MM.1S (cell line): ENCODE measurements around the gene ATP2B1.

Experiments used
- DNase-seq: peaks from one replicate; pipeline ENCODE4 v3.0.0-alpha.2; 2015
- H2AFZ ChIP-seq: fragments of 300-600 bp; sonication (generic); 2 replicates; pipeline ENCODE4 v1.6.0; 2016; ENCODE audit warnings: antibody characterized with exemption, low read length
- H3F3A ChIP-seq: fragments of 300-600 bp; sonication (generic); 2 replicates; pipeline ENCODE4 v1.6.1; 2016; ENCODE audit warnings: mild to moderate bottlenecking, antibody characterized with exemption, low read length, moderate library complexity, mixed read lengths; ENCODE audit not compliant: insufficient read depth
- H3K27ac ChIP-seq: fragments of 300-600 bp; sonication (generic); 2 replicates; pipeline ENCODE4 v1.5.1; 2016; ENCODE audit warnings: mild to moderate bottlenecking, low read length
- H3K27me3 ChIP-seq: fragments of 300-600 bp; sonication (generic); replicated peaks from 2 replicates; pipeline ENCODE4 v1.6.0; 2016; ENCODE audit warnings: low read length; ENCODE audit not compliant: insufficient read depth
- H3K36me3 ChIP-seq: fragments of 300-600 bp; sonication (generic); replicated peaks from 2 replicates; pipeline ENCODE4 v1.6.1; 2016; ENCODE audit warnings: mild to moderate bottlenecking, low read length, mixed read lengths; ENCODE audit not compliant: insufficient read depth
- H3K4me1 ChIP-seq: fragments of 300-600 bp; sonication (generic); 2 replicates; pipeline ENCODE4 v1.6.1; 2016; ENCODE audit warnings: low read length, mixed read lengths
- H3K4me2 ChIP-seq: fragments of 300-600 bp; sonication (generic); 2 replicates; pipeline ENCODE4 v1.6.0; 2016; ENCODE audit warnings: low read depth, low read length
- H3K4me3 ChIP-seq: fragments of 300-600 bp; sonication (generic); 2 replicates; pipeline ENCODE4 v1.5.1; 2016; ENCODE audit warnings: low read length, mixed read lengths
- H3K79me2 ChIP-seq: fragments of 300-600 bp; sonication (generic); 2 replicates; pipeline ENCODE4 v1.6.1; 2016; ENCODE audit warnings: mixed run types, low read length, mixed read lengths
- H3K9ac ChIP-seq: fragments of 300-600 bp; sonication (generic); 2 replicates; pipeline ENCODE4 v1.6.1; 2016; ENCODE audit warnings: low read length, mixed read lengths
- H3K9me2 ChIP-seq: fragments of 300-600 bp; sonication (generic); replicated peaks from 2 replicates; pipeline ENCODE4 v1.6.1; 2016; ENCODE audit warnings: mild to moderate bottlenecking, low read length, mixed read lengths; ENCODE audit not compliant: insufficient read depth
- H3K9me3 ChIP-seq: fragments of 300-600 bp; sonication (generic); replicated peaks from 2 replicates; pipeline ENCODE4 v1.6.1; 2016; ENCODE audit warnings: mild to moderate bottlenecking, low read length, mixed read lengths; ENCODE audit not compliant: insufficient read depth
- H4K20me1 ChIP-seq: fragments of 300-600 bp; sonication (generic); 2 replicates; pipeline ENCODE4 v1.6.1; 2016; ENCODE audit warnings: mild to moderate bottlenecking, low read length, moderate library complexity, mixed read lengths; ENCODE audit not compliant: insufficient read depth
- CTCF ChIP-seq: fragments of 300-600 bp; sonication (generic); IDR thresholded peaks from 2 replicates; pipeline ENCODE4 v1.5.1; 2016; ENCODE audit warnings: antibody characterized with exemption, low read length, mixed read lengths
- EZH2 ChIP-seq: fragments of 300-600 bp; sonication (generic); optimal IDR thresholded peaks from 2 replicates; pipeline ENCODE3; 2017; ENCODE audit warnings: low read depth, mild to moderate bottlenecking, antibody characterized with exemption, low read length, mixed read lengths
- EZH2phosphoT487 ChIP-seq: fragments of 300-600 bp; sonication (generic); IDR thresholded peaks from 2 replicates; pipeline ENCODE4 v1.6.1; 2018; ENCODE audit warnings: antibody characterized with exemption, low read length

Gene ATP2B1

GRCh38 chr12:89622115-89622514 is 86.5 kb downstream of the ATP2B1 start:
- H3F3A ChIP-seq = no peaks in the 10 kb centered on the region
- no peaks in the 10 kb centered on the region for H3K9me3 ChIP-seq
- H3K4me1 ChIP-seq = no peaks in the 10 kb centered on the region
- no peak overlapping the region for H3K9ac ChIP-seq
- H3K4me2 ChIP-seq = no peak overlapping the region
- H2AFZ ChIP-seq = no peak overlapping the region
- H4K20me1 ChIP-seq = no peaks in the 10 kb centered on the region
- no peak for DNase-seq
- H3K4me3 ChIP-seq = no peak overlapping the region
- H3K9me2 ChIP-seq = no peaks in the 10 kb centered on the region
- H3K27ac ChIP-seq = no peak overlapping the region
- H3K79me2 ChIP-seq = no peaks in the 10 kb centered on the region
- TF ChIP-seq EZH2phosphoT487 = no peak
- no peak for TF ChIP-seq CTCF
- no peak for TF ChIP-seq EZH2
- H3K27me3 ChIP-seq = no peaks in the 10 kb centered on the region
- no peaks in the 10 kb centered on the region; the same call in 1 of the 2 replicates for H3K36me3 ChIP-seq

GRCh38 chr12:89621521-89621920 is 87.1 kb downstream of the ATP2B1 start:
- no peak overlapping the region for H3K9ac ChIP-seq
- no peak overlapping the region for H3K4me3 ChIP-seq
- no peaks in the 10 kb centered on the region for H3K4me1 ChIP-seq
- H3K9me2 ChIP-seq = no peaks in the 10 kb centered on the region
- H3K27ac ChIP-seq = no peak overlapping the region
- H4K20me1 ChIP-seq = no peaks in the 10 kb centered on the region
- no peak for DNase-seq
- H3K9me3 ChIP-seq = no peaks in the 10 kb centered on the region
- H3K79me2 ChIP-seq = no peaks in the 10 kb centered on the region
- no peaks in the 10 kb centered on the region; the same call in 1 of the 2 replicates for H3K36me3 ChIP-seq
- no peaks in the 10 kb centered on the region for H3K27me3 ChIP-seq
- TF ChIP-seq EZH2phosphoT487 (no peak), CTCF (no peak), EZH2 (no peak)
- no peak overlapping the region for H2AFZ ChIP-seq
- no peak overlapping the region for H3K4me2 ChIP-seq
- H3F3A ChIP-seq = no peaks in the 10 kb centered on the region

- DNase-seq = no peak
- H3K79me2 ChIP-seq = no peaks in the 10 kb centered on the region
- H3K36me3 ChIP-seq = no peaks in the 10 kb centered on the region; the same call in 1 of the 2 replicates
- no peaks in the 10 kb centered on the region for H3F3A ChIP-seq
- no peak overlapping the region for H3K9ac ChIP-seq
- H3K4me3 ChIP-seq = no peak overlapping the region
- no peaks in the 10 kb centered on the region for H3K9me3 ChIP-seq
- no peaks in the 10 kb centered on the region for H3K9me2 ChIP-seq
- H2AFZ ChIP-seq = no peak overlapping the region
- H3K4me2 ChIP-seq = no peak overlapping the region
- H4K20me1 ChIP-seq = no peaks in the 10 kb centered on the region
- H3K4me1 ChIP-seq = 0 out of 2 replicates have a peak, but pooled peaks cover 7% of the 10 kb centered on the region
- H3K27ac ChIP-seq = no peak overlapping the region
- no peak for TF ChIP-seq EZH2phosphoT487
- TF ChIP-seq EZH2 = no peak
- no peak for TF ChIP-seq CTCF
- H3K27me3 ChIP-seq = no peaks in the 10 kb centered on the region
Measured at GRCh38 chr12:89619764-89620163, 88.9 kb downstream of the ATP2B1 start.
